Mesenchymal stem cell (in vitro differentiated cells and primary cell): ENCODE results near the gene RAB40C.

Experiments
- DNase-seq: peaks from one replicate; pipeline ENCODE4 v3.0.0-alpha.2; 2013
- H2AFZ ChIP-seq: one replicate; pipeline ENCODE4 v1.6.1; 2013; ENCODE audit warnings: low read depth, mild to moderate bottlenecking, control low read depth, inconsistent platforms, low read length, moderate library complexity
- H2AK5ac ChIP-seq: 2 replicates; pipeline ENCODE4 v1.6.1; 2013; ENCODE audit warnings: low read length, moderate library complexity, mild to moderate bottlenecking, inconsistent platforms; ENCODE audit not compliant: severe bottlenecking
- H2BK120ac ChIP-seq: one replicate; pipeline ENCODE4 v1.6.1; 2013; ENCODE audit warnings: low read depth, mild to moderate bottlenecking, inconsistent platforms, low read length, moderate library complexity
- H2BK12ac ChIP-seq, 2 experiments: one replicate each; pipeline ENCODE4 v1.6.1; 2013; ENCODE audit warnings: inconsistent platforms in 2 of 2, low read length in 2 of 2, mild to moderate bottlenecking in 2 of 2, moderate library complexity in 2 of 2, control low read depth in 1 of 2
- H2BK15ac ChIP-seq: one replicate; pipeline ENCODE4 v1.6.1; 2013; ENCODE audit warnings: mild to moderate bottlenecking, low read depth, inconsistent platforms; ENCODE audit not compliant: poor library complexity, severe bottlenecking
- H2BK5ac ChIP-seq: 2 replicates; pipeline ENCODE4 v1.6.1; 2013; ENCODE audit warnings: low read depth, mild to moderate bottlenecking, low read length, control low read depth, inconsistent platforms; ENCODE audit not compliant: poor library complexity, severe bottlenecking
- H3K14ac ChIP-seq, 2 experiments: one replicate each; pipeline ENCODE4 v1.6.1; 2013; ENCODE audit warnings: inconsistent platforms in 2 of 2, low read length in 2 of 2, control low read depth in 1 of 2, mild to moderate bottlenecking in 1 of 2, moderate library complexity in 1 of 2
- H3K18ac ChIP-seq, 2 experiments: one replicate each; pipeline ENCODE4 v1.6.1; 2013; ENCODE audit warnings: inconsistent platforms in 2 of 2, low read length in 2 of 2, control low read depth in 1 of 2, low read depth in 1 of 2, mild to moderate bottlenecking in 1 of 2
- H3K23ac ChIP-seq, 2 experiments: one replicate each; pipeline ENCODE4 v1.6.1; 2013; ENCODE audit warnings: inconsistent platforms in 2 of 2, low read length in 2 of 2, mild to moderate bottlenecking in 2 of 2, moderate library complexity in 2 of 2, control low read depth in 1 of 2
- H3K27ac ChIP-seq: 2 replicates; pipeline ENCODE4 v1.5.1; 2013; ENCODE audit warnings: mild to moderate bottlenecking, moderate library complexity, low read length, control low read depth, inconsistent platforms; ENCODE audit not compliant: poor library complexity, severe bottlenecking
- H3K27me3 ChIP-seq, 2 experiments: 2 replicates each; pipeline versions ENCODE4 v1.6.1 to v1.7.0; 2013; ENCODE audit warnings: low read length in 2 of 2, mild to moderate bottlenecking in 2 of 2, moderate library complexity in 2 of 2, control low read depth in 1 of 2, inconsistent platforms in 1 of 2; ENCODE audit not compliant: control insufficient read depth in 1 of 2, insufficient read depth in 1 of 2
- H3K36me3 ChIP-seq, 2 experiments: 2 replicates each; pipeline versions ENCODE4 v1.6.1 to v1.7.0; 2013; ENCODE audit warnings: low read length in 2 of 2, control low read depth in 1 of 2, inconsistent platforms in 1 of 2, low read depth in 1 of 2, mild to moderate bottlenecking in 1 of 2; ENCODE audit not compliant: insufficient read depth in 2 of 2, control insufficient read depth in 1 of 2
- H3K4ac ChIP-seq, 2 experiments: one replicate each; pipeline ENCODE4 v1.6.1; 2013; ENCODE audit warnings: inconsistent platforms in 2 of 2, low read length in 2 of 2, mild to moderate bottlenecking in 2 of 2, moderate library complexity in 2 of 2, control low read depth in 1 of 2, low read depth in 1 of 2
- H3K4me1 ChIP-seq: 2 replicates; pipeline ENCODE4 v1.6.1; 2013; ENCODE audit warnings: low read depth, low read length, control low read depth; ENCODE audit not compliant: control insufficient read depth, insufficient read depth
- H3K4me2 ChIP-seq: 2 replicates; pipeline ENCODE4 v1.6.1; 2013; ENCODE audit warnings: low read length, mild to moderate bottlenecking, inconsistent platforms; ENCODE audit not compliant: poor library complexity, severe bottlenecking
- H3K4me3 ChIP-seq, 2 experiments: 2 replicates each; pipeline versions ENCODE4 v1.5.1 to v1.7.0; 2013; ENCODE audit warnings: low read length in 2 of 2, mild to moderate bottlenecking in 2 of 2, control low read depth in 1 of 2, low read depth in 1 of 2; ENCODE audit not compliant: insufficient read depth in 1 of 2
- H3K79me1 ChIP-seq: replicated peaks from 2 replicates; pipeline ENCODE4 v1.6.1; 2013; ENCODE audit warnings: mild to moderate bottlenecking, control low read depth, low read length, inconsistent platforms; ENCODE audit not compliant: poor library complexity, severe bottlenecking
- H3K9ac ChIP-seq: 2 replicates; pipeline ENCODE4 v1.7.0; 2013; ENCODE audit warnings: mild to moderate bottlenecking, low read length, moderate library complexity
- H3K9me3 ChIP-seq: 2 replicates; pipeline ENCODE4 v1.7.0; 2013; ENCODE audit warnings: mild to moderate bottlenecking, low read length; ENCODE audit not compliant: control insufficient read depth
- H4K8ac ChIP-seq: one replicate; pipeline ENCODE4 v1.6.1; 2013; ENCODE audit warnings: inconsistent platforms, mild to moderate bottlenecking, low read length, moderate library complexity
- H4K91ac ChIP-seq: one replicate; pipeline ENCODE4 v1.6.1; 2013; ENCODE audit warnings: mild to moderate bottlenecking, low read length, inconsistent platforms
- WGBS: methylation state at CpG from one replicate; pipeline ENCODE4 v1.1.7; 2013; ENCODE audit warnings: mixed read lengths; 5-methylcytosine and 5-hydroxymethylcytosine counted together

The RAB40C gene

DNA sequence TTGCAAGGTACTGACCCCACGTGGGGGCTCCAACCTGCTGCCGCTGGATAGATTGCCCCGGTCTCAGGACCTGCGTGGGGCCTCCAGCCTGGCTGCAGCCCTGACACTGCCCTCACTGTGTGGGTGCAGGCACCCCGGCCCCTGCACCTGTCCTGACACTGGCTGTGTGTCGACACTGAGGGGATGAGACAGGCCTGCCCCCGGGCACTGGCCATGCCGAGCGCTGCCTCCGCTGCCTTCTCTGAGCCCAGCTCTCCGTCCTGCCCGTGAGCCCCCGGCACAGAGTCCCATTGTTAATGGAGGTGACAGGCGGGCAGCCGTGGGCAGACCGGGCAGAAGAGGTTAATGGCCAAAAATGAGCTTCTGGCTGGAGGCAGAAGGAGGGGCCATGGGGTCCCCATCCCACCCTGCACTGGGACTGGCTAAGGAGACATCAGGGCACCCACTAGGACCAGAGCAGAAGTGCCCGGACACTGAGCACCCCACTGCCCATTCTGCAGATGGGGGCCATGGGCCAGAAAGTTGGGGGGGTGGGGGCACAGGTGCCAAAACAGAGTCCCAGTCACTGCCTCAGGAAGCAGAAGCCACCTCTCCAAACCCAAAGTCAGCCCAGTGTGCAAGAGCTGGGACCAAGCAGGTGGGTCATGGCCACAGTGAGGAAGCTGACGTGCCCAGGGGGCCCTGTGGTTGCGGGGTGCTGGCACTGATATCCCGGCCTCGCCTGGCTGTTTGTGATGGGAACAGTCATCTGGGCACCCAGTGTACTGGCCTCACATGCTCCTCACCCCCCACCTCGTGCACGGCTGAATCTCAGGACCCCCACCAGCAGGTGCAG lies 32.2 kb upstream of the RAB40C start:
- no peak overlapping the region for H2BK12ac ChIP-seq
- H2AFZ ChIP-seq, result no peak overlapping the region
- no peak overlapping the region for H3K4ac ChIP-seq
- H3K27ac ChIP-seq, result no peak overlapping the region
- no peak for DNase-seq
- no peaks in the 10 kb centered on the region for H3K79me1 ChIP-seq
- no peak overlapping the region for H3K4me3 ChIP-seq
- 92% methylated on average over 23 of the region's 23 CpGs for WGBS
- no peak overlapping the region for H4K8ac ChIP-seq
- no peak overlapping the region for H3K4me2 ChIP-seq
- H2BK15ac ChIP-seq, result no peak overlapping the region
- H3K4me1 ChIP-seq, result peaks cover 39% of the 10 kb centered on the region
- H3K23ac ChIP-seq, result no peak overlapping the region
- H3K36me3 ChIP-seq, result peaks cover 4 to 30% of the 10 kb centered on the region in 2 experiments
- no peak overlapping the region for H3K9ac ChIP-seq
- H2BK5ac ChIP-seq, result no peak overlapping the region
- no peak overlapping the region for H3K14ac ChIP-seq
- H2AK5ac ChIP-seq, result no peak overlapping the region
- no peak overlapping the region for H4K91ac ChIP-seq
- peaks cover 38 to 41% of the 10 kb centered on the region in 2 experiments for H3K27me3 ChIP-seq
- H3K18ac ChIP-seq, result no peak overlapping the region
- H3K9me3 ChIP-seq, result no peaks in the 10 kb centered on the region
- no peak overlapping the region for H2BK120ac ChIP-seq

DNA sequence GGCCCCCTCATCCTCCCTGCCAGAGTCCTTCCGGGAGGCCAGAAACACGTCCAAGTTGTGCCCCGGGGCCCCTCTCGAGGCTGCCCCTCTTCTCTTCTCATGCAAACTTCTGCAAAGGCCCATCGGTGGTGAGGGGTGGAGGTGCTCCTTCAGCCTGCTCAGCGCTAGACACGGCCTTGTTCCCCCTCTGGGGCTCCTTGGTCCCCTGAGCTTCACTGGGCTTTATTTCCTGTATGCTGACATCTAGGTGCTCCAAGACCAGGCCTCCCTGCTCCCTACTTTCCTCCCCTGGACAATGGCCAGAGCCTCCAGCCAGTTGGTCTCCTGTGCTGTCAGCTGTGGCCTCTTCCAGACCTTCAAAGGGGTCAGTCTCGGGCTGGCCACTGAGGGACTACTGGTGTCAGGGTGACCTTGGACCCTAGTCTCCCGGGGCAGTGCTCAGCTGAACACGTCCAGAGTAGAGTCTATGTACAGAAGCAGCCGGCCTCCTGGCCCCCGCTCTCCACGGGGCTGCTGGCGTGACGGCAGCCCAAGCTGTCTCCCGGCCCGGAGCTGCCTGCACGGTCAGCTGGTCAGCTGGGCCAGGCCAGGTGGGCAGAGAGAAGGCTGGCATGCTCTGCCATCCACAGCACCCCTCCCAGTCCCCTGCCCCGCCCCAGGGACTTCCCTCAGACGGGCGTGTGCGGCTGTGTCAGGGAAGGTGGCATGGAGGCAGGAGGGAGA lies 31.4 kb upstream of the RAB40C start:
- H3K4me1 ChIP-seq, result peaks cover 39% of the 10 kb centered on the region
- 82% methylated on average over 22 of the region's 22 CpGs for WGBS
- no peak overlapping the region for H3K27ac ChIP-seq
- no peak overlapping the region for H3K4me2 ChIP-seq
- H4K91ac ChIP-seq, result no peak overlapping the region
- H2AK5ac ChIP-seq, result no peak overlapping the region
- H3K23ac ChIP-seq, result no peak overlapping the region
- no peak overlapping the region for H3K4ac ChIP-seq
- H3K36me3 ChIP-seq, result peaks cover 4 to 23% of the 10 kb centered on the region in 2 experiments
- peaks cover 38 to 46% of the 10 kb centered on the region in 2 experiments for H3K27me3 ChIP-seq
- no peak overlapping the region for H2BK5ac ChIP-seq
- H2BK120ac ChIP-seq, result no peak overlapping the region
- H2BK12ac ChIP-seq, result no peak overlapping the region
- no peak overlapping the region for H3K18ac ChIP-seq
- no peak overlapping the region for H4K8ac ChIP-seq
- no peak overlapping the region for H2BK15ac ChIP-seq
- no peak overlapping the region for H3K9ac ChIP-seq
- no peak overlapping the region for H2AFZ ChIP-seq
- no peak for DNase-seq
- no peak overlapping the region for H3K14ac ChIP-seq
- no peaks in the 10 kb centered on the region for H3K9me3 ChIP-seq
- no peaks in the 10 kb centered on the region for H3K79me1 ChIP-seq
- H3K4me3 ChIP-seq, result no peak overlapping the region

DNA sequence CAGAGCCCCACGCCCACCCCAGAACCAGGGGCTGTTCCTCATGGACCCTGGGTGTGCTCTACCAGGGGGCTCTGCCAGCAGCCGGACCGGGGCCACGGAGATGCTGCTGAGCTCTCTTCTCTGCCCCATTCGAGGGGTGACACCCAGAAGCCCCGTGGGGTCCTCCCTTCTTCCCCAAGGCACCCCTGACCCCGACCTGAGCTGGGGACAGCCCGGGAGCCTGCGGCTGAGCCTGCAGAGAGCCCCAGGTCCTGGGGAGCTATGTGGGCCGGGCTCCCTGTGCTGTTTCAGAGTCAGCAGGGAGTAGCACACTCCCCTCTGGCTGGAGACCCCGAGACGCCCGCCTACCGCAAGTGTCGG lies 30.9 kb upstream of the RAB40C start:
- peaks cover 3 to 18% of the 10 kb centered on the region in 2 experiments for H3K36me3 ChIP-seq
- no peak overlapping the region for H2AK5ac ChIP-seq
- no peak overlapping the region for H2AFZ ChIP-seq
- no peak overlapping the region for H3K9ac ChIP-seq
- no peak overlapping the region for H2BK5ac ChIP-seq
- no peak overlapping the region for H3K27ac ChIP-seq
- no peak for DNase-seq
- H3K4me2 ChIP-seq, result no peak overlapping the region
- peaks cover 38 to 46% of the 10 kb centered on the region in 2 experiments for H3K27me3 ChIP-seq
- no peak overlapping the region for H3K4me3 ChIP-seq
- H4K91ac ChIP-seq, result no peak overlapping the region
- no peak overlapping the region for H3K23ac ChIP-seq
- no peaks in the 10 kb centered on the region for H3K9me3 ChIP-seq
- no peak overlapping the region for H3K4ac ChIP-seq
- no peak overlapping the region for H2BK12ac ChIP-seq
- peaks cover 38% of the 10 kb centered on the region for H3K4me1 ChIP-seq
- H4K8ac ChIP-seq, result no peak overlapping the region
- no peak overlapping the region for H2BK15ac ChIP-seq
- 84% methylated on average over 15 of the region's 15 CpGs for WGBS
- no peak overlapping the region for H3K14ac ChIP-seq
- H2BK120ac ChIP-seq, result no peak overlapping the region
- no peaks in the 10 kb centered on the region for H3K79me1 ChIP-seq
- no peak overlapping the region for H3K18ac ChIP-seq

DNA sequence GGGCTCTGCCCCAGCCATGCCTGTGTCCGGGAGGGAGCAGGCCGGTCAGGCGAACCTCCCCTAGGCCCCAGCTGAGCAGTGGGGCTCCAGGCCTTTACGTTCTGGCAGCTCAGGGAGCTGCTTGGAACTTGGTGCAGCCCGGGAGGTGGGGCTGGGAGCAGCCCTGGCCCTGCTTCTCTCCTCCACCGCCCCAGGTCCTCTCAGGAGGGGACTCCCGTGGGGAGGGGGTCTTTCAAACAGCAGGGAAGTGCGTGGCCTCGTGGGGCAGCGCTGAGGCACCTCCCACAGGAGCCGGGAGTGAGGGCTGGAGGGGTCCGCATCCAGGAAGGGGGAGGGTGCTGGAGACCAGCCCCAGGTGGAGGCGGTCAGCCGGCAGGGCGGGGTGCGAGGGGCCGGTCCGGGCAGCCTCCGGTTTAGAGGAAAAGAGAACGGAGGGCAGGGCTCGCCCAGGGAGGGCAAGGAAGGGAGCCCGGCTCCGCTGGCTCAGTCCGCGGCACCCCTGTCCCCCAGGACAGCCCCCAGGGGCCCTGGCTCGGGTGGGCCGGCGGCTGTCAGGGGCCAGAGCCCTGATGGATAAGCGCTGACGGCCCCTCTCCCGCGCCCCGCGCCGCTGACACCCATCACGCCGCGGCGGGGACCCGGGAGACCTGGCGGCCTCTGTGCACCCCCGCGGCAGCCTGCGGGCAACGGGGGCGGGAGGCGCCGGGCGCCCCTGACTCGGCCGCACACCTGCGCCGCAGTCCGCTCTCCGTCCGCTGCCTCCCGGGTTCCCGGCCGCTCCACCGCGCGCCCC lies 30.3 kb upstream of the RAB40C start:
- WGBS, result 19% methylated on average over 26 of the region's 62 CpGs
- no peak overlapping the region for H3K9ac ChIP-seq
- H3K23ac ChIP-seq, result peak overlapping the region in 1 of 2 experiments; percentile 50
- H3K27ac ChIP-seq, result no peak overlapping the region
- no peak overlapping the region for H3K14ac ChIP-seq
- no peak overlapping the region for H2BK5ac ChIP-seq
- H2BK12ac ChIP-seq, result no peak overlapping the region
- no peaks in the 10 kb centered on the region for H3K9me3 ChIP-seq
- no peak overlapping the region for H2BK120ac ChIP-seq
- H3K4ac ChIP-seq, result no peak overlapping the region
- H3K4me3 ChIP-seq, result no peak overlapping the region
- no peak overlapping the region for H3K18ac ChIP-seq
- peaks cover 0 to 13% of the 10 kb centered on the region in 2 experiments for H3K36me3 ChIP-seq
- no peak overlapping the region for H4K8ac ChIP-seq
- no peak overlapping the region for H4K91ac ChIP-seq
- no peak overlapping the region for H2BK15ac ChIP-seq
- H2AK5ac ChIP-seq, result no peak overlapping the region
- H3K4me1 ChIP-seq, result peaks cover 33% of the 10 kb centered on the region
- H3K79me1 ChIP-seq, result no peaks in the 10 kb centered on the region
- H3K27me3 ChIP-seq, result peaks cover 38 to 46% of the 10 kb centered on the region in 2 experiments
- no peak overlapping the region for H3K4me2 ChIP-seq
- no peak overlapping the region for H2AFZ ChIP-seq
- DNase-seq, result no peak
